Cardiac fibroblast (primary cell): ENCODE results near the gene HEATR9.

Experiments
- DNase-seq, 2 donors: peaks; one replicate each; pipeline versions ENCODE4 v3.0.0 to v3.0.0-alpha.2; 2010; ENCODE audit warnings: low read depth in 2 of 2
- H3K4me3 ChIP-seq, 2 donors: replicated peaks in 1 of 2; 1 replicate in 1 of 2; 2 replicates in 1 of 2; pipeline ENCODE4 v1.5.1; 2011; ENCODE audit warnings: low read depth in 2 of 2, low read length in 2 of 2, mild to moderate bottlenecking in 2 of 2, moderate library complexity in 1 of 2
- TF ChIP-seq, protein P1 (sequence below): IDR thresholded peaks from one replicate; pipeline ENCODE4 v1.5.1; 2011; ENCODE audit warnings: low read depth, mild to moderate bottlenecking, low read length, inconsistent platforms

The HEATR9 gene

GRCh38 chr17:35825206-35825605 lies 43.5 kb downstream of the HEATR9 start:
- TF ChIP-seq, protein P1, sequence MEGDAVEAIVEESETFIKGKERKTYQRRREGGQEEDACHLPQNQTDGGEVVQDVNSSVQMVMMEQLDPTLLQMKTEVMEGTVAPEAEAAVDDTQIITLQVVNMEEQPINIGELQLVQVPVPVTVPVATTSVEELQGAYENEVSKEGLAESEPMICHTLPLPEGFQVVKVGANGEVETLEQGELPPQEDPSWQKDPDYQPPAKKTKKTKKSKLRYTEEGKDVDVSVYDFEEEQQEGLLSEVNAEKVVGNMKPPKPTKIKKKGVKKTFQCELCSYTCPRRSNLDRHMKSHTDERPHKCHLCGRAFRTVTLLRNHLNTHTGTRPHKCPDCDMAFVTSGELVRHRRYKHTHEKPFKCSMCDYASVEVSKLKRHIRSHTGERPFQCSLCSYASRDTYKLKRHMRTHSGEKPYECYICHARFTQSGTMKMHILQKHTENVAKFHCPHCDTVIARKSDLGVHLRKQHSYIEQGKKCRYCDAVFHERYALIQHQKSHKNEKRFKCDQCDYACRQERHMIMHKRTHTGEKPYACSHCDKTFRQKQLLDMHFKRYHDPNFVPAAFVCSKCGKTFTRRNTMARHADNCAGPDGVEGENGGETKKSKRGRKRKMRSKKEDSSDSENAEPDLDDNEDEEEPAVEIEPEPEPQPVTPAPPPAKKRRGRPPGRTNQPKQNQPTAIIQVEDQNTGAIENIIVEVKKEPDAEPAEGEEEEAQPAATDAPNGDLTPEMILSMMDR, result no peak
- no peak for DNase-seq
- no peak overlapping the region for H3K4me3 ChIP-seq

- TF ChIP-seq, protein P1, result no peak
- no peak for DNase-seq
- H3K4me3 ChIP-seq, result no peak overlapping the region
Observed at GRCh38 chr17:35821308-35821707, 47.4 kb downstream of the HEATR9 start.

DNA sequence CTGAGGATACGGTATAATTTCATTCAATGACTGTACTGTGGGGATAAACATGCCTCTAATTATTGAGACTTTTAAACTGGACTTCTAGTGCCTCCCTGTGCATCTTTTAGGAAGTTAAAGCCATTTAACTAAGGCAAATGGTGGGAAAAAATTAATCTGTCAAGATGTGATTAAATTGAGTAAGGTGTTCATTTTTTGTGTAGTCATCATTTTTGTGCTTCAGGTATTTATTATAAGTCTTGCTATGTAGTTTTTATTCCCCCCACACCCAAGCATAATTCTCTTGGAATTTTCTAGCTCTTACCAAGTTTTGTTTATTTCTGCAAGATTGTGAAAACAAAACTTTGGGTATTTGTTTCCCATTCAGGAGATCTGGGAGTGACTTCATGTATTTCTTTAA lies 49.2 kb downstream of the HEATR9 start:
- DNase-seq, result no peak
- H3K4me3 ChIP-seq, result no peak overlapping the region
- TF ChIP-seq, protein P1, result no peak

- no peak for DNase-seq
- H3K4me3 ChIP-seq, result no peak overlapping the region
- TF ChIP-seq, protein P1, result no peak
Observed at GRCh38 chr17:35817196-35817595, 51.5 kb downstream of the HEATR9 start.

- H3K4me3 ChIP-seq, result no peak overlapping the region
- TF ChIP-seq, protein P1, result no peak
- DNase-seq, result no peak
Observed at GRCh38 chr17:35816723-35817122, 52.0 kb downstream of the HEATR9 start.

GRCh38 chr17:35812456-35812855 lies 56.2 kb downstream of the HEATR9 start:
- TF ChIP-seq, protein P1, result no peak
- H3K4me3 ChIP-seq, result no peak overlapping the region

GRCh38 chr17:35811759-35812158 lies 56.9 kb downstream of the HEATR9 start:
- H3K4me3 ChIP-seq, result no peak overlapping the region
- no peak for DNase-seq
- TF ChIP-seq, protein P1, result no peak

More at GRCh38 chr17:35812456-35812855, 56.2 kb downstream of the HEATR9 start:
- DNase-seq, result no peak
